Measurements from ENCODE around the gene PDZD2. TPM values are rescaled to one million over a fixed set of nuclear protein-coding genes. Genes with fewer than 3 reads are reported as not detected.

Gene PDZD2
- total RNA-seq, 1 experiment from 2014 or later = 0.37 TPM

GRCh38 chr5:31863991-31864411 lies 225.1 kb downstream of the PDZD2 start:
- no peaks in the 10 kb centered on the region for H3K9me2 ChIP-seq (ENCODE audit: insufficient read depth)
- no TSS peak for BruUV-seq (replicated peaks)
- ChIA-PET POLR2A (no interaction called here), CTCF (no interaction called here), RAD21 (ENCODE audit: low non-redundant PET in 1 of 2, low total read pairs in 2 of 2, uncharacterized antibody in 2 of 2, unreplicated experiment in 2 of 2) (no interaction called here)
- no peaks in the 10 kb centered on the region for H4K20me1 ChIP-seq (ENCODE audit: insufficient read depth)
- DNase-seq (ENCODE audit: low read depth, low spot score) (no peak), ATAC-seq (no peak)
- H3K27me3 ChIP-seq (ENCODE audit: insufficient read depth, low read length) = no peaks in the 10 kb centered on the region
- no peak overlapping the region for H3K4me2 ChIP-seq (ENCODE audit: low read length)
- no peak overlapping the region for H3K4me3 ChIP-seq (replicated peaks in 1 of 2; ENCODE audit: low read depth in 1 of 2, low read length in 2 of 2)
- no peaks in the 10 kb centered on the region for H3K9me3 ChIP-seq (ENCODE audit: control insufficient read depth in 1 of 2, insufficient read depth in 1 of 2, low read depth in 1 of 2, low read length in 2 of 2)
- no peaks in the 10 kb centered on the region for H3K36me3 ChIP-seq (ENCODE audit: control insufficient read depth in 1 of 2, insufficient read depth in 2 of 2, low read length in 2 of 2)
- no peak for TF ChIP-seq ZBTB33 (IDR thresholded peaks at IDR 0.05; ENCODE audit: extremely low read depth, insufficient replicate concordance, low read length)
- TF ChIP-seq ZFX (IDR thresholded peaks at IDR 0.05) = no peak
- no peak for TF ChIP-seq REST (IDR thresholded peaks at IDR 0.05; ENCODE audit: low read depth)
- no peak for TF ChIP-seq ATF3 (IDR thresholded peaks at IDR 0.05)
- TF ChIP-seq ELF1 (IDR thresholded peaks at IDR 0.05; ENCODE audit: borderline replicate concordance, low read depth) = no peak
- no peak for TF ChIP-seq SIN3A (IDR thresholded peaks at IDR 0.05; ENCODE audit: low read depth)
- no peak for TF ChIP-seq CTCF (IDR thresholded peaks at IDR 0.05 in 2 of 3, conservative IDR thresholded peaks at IDR 0.05 in 1 of 3; ENCODE audit: borderline replicate concordance in 1 of 3, insufficient read depth in 1 of 3, low read depth in 2 of 3, low read length in 2 of 3)
- no peak for TF ChIP-seq MAX (IDR thresholded peaks at IDR 0.05)
- no peak for TF ChIP-seq POLR2A (IDR thresholded peaks at IDR 0.05; ENCODE audit: borderline replicate concordance, extremely low read depth, insufficient read depth, insufficient read length)
- no peak for TF ChIP-seq YY1 (IDR thresholded peaks at IDR 0.05; ENCODE audit: extremely low read depth, insufficient replicate concordance, low read depth, low read length)
- no peak for TF ChIP-seq EGR1 (IDR thresholded peaks at IDR 0.05; ENCODE audit: low read depth)
- H3K9ac ChIP-seq (ENCODE audit: low read length) = no peak overlapping the region
- H3K27ac ChIP-seq (ENCODE audit: low read depth, low read length) = no peak overlapping the region
- no peaks in the 10 kb centered on the region for H3K79me2 ChIP-seq (ENCODE audit: insufficient read depth, low read length)
- no peak overlapping the region for H2AFZ ChIP-seq (ENCODE audit: low read depth, low read length, poor library complexity, severe bottlenecking)
- intact Hi-C loops (cut with micrococcal nuclease) = no loop called here
- H3K4me1 ChIP-seq (ENCODE audit: control insufficient read depth in 1 of 2, insufficient read depth in 2 of 2, low read length in 2 of 2) = no peaks in the 10 kb centered on the region
